NCI-H2107 treated with DMSO at 0.1 percent for 48 hours (cell line): ENCODE data around the gene CLEC2B.

Experiments used
- DNase-seq: peaks from one replicate; lab custom pipeline; 2025; ENCODE audit not compliant: unreplicated experiment; lab: John Stamatoyannopoulos, UW

The CLEC2B gene

DNA sequence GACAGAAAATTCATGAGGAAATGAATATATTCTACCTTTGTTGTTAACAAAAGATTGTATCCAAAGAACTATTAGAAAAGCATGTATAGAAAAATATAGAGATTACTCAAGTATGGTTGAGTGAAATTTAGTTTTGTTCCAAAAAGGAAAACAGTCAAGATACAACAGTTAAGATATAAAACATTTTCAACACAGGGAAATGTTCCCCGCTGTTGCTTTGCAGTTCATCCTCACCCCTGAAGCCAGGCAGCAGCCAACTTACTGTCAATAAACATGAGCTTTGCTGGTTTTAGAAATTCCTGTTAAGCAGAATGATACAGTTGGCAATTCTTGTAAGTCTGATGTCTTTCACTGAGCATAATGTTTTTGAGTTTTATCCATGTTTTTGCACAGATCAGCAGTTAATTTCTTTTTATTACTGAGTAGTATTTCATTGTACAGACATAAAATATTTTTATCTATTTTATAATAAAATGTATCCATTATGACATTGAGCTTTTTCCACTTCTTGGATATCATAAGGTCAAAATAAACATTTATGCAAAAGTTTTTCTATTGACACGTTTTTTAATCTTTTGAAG, 1.2 kb upstream of the CLEC2B start:
- no peak for DNase-seq

DNA sequence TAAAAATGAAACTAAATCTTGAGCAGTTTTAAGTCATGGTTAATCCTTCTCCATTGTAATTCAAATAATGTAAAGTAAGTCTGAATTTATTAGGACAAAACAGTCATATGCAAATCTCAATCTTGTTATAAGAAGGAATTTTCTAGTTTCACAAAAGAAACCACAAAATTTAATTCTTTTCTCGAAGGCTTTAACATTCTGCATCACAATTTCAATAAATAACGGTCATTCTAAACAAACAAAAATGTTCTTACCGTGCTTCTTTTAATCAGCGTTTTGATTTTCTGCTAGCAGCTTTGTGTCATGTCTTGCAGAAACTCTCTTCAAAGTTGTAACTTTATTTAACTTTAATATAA, 225 bp downstream of the CLEC2B start:
- no peak for DNase-seq

DNA sequence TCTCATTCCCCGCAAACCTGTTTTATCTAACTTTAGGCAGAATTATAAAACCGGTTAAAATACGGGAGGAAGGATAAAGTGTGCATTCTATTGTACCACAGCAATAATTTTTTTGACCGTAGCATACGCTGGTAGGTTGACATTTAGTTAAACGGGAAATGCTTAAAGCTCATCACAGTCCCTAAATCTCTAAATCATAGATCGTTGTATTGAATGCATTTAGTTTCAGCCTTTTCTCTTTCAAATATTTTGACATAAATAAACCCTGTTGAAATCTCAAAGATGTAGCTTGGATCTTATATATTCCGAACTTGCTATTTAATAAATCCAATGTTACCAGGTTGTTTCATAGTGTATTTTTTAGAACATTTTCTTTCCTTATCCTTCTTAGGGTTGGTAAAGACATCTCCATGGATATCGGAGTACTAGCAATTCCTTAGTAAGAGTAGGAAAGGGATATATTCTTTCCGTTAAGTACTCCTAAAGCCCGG, 798 bp downstream of the CLEC2B start:
- DNase-seq, result no peak

DNA sequence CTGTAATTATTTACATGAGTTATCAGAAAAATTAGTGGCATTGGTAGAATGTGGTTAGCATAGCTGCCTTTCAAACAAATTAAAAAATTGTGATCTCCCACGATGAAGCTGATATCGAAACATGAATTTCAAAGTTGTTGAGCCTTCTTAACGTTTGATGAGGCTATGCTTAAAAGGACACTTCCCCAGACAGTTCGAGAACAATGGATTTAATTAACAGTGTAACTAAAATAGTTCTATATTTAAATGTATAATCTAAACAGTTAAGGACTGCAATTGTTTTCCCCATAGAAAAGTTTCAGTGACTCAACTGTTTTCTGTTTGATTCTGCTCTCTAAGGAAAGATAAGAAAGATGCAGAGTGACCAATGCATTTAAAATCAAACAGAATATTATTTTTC, 1.6 kb downstream of the CLEC2B start:
- no peak for DNase-seq

GRCh38 chr12:9866860-9867269, 2.3 kb downstream of the CLEC2B start:
- no peak for DNase-seq

GRCh38 chr12:9864913-9865675, 4.1 kb downstream of the CLEC2B start:
- no peak for DNase-seq

- no peak for DNase-seq
Measured at GRCh38 chr12:9858135-9858534, 11.0 kb downstream of the CLEC2B start.

DNA sequence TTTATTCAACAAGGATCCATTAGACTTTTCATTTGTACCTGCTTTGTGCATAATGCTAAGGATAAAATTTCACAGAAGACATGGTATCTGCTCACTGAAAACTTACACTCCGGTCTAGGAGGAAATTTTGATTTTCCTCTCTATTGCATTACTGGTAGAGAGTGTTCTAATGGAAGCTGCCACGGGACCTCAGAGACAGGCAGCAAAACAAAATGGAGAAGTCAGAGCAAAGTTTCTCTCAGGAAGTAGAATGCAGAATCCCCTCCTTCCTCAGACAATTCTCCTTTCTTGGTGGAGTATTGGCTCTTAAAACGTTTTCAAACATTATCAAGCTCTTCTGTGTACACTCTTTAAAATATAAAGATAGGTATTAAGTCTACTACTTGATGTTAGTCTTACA, 12.3 kb downstream of the CLEC2B start:
- no peak for DNase-seq

- DNase-seq, result no peak
Measured at GRCh38 chr12:9856151-9856550, 13.0 kb downstream of the CLEC2B start.

DNA sequence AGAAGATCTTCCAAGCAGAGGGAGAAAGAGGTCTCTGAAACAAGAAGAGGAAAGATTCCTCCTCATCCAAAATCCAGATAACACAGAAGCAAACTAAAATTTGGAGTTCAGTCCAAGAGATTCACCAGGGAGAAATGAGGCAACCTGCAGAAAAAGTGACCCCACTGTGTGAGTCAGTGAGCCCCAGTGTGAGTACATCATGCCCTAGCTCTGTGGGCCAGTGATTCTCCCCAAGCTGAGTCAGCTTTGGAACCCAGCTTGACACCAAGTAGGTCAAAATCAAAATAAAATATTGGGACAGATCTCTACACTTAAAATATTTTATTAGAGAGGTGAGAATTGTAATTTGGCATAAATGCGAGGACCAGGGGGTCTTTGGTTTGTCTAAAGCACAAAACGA, 17.2 kb downstream of the CLEC2B start:
- DNase-seq, result no peak

DNA sequence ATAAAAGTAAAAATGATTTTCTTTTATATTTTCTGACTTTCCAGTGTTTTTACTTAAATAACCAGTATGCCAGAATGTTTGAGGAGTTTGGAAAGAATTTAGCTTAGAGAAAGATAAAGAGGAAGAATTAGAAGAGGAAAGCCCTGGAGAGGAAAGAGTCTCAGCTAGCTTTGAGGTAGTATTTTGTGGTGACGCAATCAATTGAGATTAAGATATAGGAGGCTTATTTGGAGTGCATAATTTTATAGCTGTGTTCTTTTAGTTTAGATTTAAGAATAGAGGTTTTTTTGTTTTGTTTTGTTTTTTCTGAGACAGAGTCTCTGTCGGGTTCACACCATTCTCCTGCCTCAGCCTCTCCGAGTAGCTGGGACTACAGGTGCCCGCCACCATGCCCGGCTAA, 18.1 kb downstream of the CLEC2B start:
- no peak for DNase-seq

DNA sequence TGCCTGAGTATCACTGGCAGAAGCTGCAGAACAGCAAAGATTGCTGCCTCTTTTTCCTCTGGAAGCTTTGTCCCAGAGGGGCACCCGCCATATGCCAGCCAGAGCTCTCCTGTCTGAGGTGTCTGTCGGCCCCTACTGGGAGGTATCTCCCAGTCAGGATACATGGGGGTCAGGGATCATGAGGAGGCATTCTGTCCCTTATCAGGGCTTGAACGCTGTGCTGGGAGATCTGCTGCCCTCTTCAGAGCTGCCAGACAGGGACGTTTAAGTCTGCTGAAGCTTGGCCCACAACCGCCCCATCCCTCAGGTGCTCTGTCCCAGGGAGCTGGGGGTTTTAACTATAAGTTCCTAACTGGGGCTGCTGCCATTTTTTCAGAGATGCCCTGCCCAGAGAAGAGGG, 20.3 kb downstream of the CLEC2B start:
- DNase-seq, result no peak

DNA sequence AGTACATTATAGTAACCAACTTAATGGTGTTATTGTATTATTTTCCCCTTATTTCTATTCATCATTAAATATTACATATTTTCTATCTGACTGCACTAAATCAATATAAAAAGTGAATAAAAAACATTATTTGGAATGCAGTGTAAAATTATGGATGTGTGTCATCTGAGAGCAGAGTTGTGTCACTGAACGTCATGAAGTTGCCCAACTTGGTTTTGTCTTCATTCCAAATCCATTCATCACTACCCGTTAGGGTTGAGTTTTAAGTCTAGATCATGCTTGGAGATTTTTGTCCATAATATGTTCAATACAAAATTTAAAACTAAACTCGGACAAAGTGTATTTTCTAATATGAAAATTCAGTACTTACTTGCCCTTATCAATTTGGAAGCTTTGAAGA, 25.7 kb downstream of the CLEC2B start:
- no peak for DNase-seq

- no peak for DNase-seq
Measured at GRCh38 chr12:9831720-9832119, 37.4 kb downstream of the CLEC2B start.

DNA sequence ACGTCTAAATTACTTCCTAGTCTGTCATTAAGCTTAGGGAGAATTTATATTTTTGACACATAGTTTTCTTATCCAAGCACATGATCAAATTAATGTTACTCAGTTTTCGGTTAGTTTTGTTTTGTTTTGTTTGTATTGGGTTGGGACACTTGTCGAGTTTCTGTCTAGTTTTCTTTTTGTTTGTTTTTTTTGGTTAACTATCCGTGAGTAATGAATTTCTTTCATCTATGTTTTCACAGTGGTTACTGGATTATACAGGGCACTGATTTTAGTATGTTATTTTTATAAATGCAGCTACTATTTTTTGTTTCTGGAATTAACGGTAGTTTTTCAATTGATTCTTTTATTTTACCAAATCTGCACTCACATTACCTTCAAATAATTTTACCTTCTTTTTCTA, 39.2 kb downstream of the CLEC2B start:
- DNase-seq, result no peak

DNA sequence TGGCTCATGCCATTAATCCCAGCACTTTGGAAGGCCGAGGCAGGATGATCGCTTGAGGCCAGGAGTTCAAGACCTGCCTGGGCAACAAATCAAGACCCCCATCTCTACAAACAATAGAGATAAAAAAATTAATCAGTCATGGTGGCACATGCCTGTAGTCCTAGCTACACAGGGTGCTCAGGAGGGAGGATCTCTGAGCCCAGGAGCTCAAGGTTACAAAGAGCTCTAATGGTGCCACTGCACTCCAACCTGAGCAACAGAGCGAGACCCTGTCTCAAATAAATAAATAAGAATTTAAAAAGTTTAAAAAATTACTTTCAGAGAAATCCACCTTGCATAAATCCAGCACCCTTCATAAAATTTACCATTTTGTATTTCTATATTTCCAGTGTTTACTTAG, 39.7 kb downstream of the CLEC2B start:
- no peak for DNase-seq

DNA sequence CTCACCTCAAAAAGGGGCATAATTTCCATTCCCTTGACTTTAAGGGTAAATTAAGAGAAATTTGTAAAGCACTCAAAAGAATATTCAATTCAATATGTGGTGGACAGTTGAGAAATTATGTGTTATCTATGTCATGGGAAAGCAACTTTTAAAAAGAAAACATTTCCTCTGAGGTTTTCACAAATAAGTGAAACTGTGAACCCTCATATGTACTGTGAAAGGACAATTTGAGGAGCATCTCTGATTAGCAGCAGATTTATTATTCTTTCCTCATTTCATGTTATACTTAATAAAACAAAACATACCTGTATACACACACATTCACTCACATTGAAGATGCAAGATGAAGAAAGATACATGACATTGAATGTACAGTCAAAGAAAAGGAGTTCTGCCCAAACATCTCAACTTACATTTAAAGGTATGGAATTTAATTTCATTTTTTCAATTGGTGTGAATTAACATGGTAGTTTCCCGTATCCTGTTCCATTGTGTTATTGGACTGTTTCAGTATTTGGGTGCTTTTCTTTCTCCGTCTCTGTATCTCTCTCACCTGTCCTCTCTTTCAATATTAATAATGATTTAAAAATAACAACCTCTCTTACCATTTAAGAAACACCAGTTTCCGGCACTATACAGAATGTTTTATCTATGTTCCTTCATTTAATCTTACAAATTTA, 41.8 kb downstream of the CLEC2B start, which contains the start of gene KLRF1:
Gene KLRF1, plus strand, starts transcription at position 273 of the 680 bp plus-strand sequence. Its CDS starts 64 bp downstream, at position 337.
- no peak for DNase-seq

GRCh38 chr12:9820281-9820930, 48.7 kb downstream of the CLEC2B start:
- DNase-seq, result no peak

DNA sequence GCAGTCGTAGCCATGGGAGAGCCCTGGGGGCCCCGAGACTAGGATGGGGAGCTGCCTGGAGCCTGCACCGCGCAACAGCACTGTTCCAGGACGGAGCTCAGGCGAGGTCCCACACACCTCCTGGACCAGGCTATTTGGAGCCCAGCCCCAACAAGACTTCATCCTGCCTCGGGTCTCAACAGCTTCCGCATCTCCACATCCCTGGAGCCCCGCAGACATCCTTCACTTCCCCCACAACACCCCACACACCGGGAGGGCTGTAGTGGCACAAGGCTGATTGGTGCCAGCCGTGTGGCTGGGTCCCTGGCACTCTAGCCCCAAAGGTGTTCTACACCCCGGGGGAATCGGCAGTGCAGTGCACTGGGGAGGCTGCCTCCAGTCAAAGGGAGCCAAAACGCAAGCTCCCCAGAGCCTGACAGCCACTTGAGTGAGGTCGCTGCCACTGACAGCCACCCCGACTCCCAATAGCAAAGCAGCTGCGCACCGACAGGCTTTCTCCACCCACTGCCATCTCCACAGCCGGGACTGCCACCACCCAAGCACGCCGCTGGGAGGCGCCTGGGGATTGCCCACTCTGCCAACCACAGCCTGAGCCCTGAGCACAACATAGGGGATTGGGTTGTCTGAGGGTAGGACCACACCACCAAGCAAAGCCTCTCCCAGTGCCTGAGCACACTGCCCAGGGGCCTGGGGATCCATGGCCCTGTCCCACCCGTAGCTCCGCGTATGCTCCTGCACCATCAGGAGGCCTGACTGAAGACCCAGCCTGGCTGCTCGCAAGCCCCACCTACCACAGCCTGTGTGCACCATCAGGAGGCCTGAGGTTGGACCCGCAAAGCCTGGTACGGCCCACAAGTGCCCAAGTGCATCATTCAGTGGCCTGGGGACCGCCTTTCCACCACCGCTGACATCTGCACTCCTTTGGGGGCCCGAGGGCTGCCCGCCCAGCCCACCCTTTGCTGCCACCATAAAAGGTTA, 55.0 kb downstream of the CLEC2B start:
- DNase-seq, result peak; percentile 19

GRCh38 chr12:9811621-9812020, 57.5 kb downstream of the CLEC2B start:
- DNase-seq, result no peak
